ENCODE data around the gene KLHL18.
"Not testable (repeated sequence)": the region's sequence is repeated elsewhere in the genome, so short reads cannot be mapped to it uniquely, and the experiment has no call there.

The KLHL18 gene

GRCh38 chr3:47296562-47297302 lies 14.0 kb downstream of the KLHL18 start:
- H3K4me3 ChIP-seq (ENCODE audit: low read depth, low read length): no peak overlapping the region
- no peak for DNase-seq (ENCODE audit: low read depth)
- TF ChIP-seq, protein P1, sequence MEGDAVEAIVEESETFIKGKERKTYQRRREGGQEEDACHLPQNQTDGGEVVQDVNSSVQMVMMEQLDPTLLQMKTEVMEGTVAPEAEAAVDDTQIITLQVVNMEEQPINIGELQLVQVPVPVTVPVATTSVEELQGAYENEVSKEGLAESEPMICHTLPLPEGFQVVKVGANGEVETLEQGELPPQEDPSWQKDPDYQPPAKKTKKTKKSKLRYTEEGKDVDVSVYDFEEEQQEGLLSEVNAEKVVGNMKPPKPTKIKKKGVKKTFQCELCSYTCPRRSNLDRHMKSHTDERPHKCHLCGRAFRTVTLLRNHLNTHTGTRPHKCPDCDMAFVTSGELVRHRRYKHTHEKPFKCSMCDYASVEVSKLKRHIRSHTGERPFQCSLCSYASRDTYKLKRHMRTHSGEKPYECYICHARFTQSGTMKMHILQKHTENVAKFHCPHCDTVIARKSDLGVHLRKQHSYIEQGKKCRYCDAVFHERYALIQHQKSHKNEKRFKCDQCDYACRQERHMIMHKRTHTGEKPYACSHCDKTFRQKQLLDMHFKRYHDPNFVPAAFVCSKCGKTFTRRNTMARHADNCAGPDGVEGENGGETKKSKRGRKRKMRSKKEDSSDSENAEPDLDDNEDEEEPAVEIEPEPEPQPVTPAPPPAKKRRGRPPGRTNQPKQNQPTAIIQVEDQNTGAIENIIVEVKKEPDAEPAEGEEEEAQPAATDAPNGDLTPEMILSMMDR (IDR thresholded peaks at IDR 0.05; ENCODE audit: low read depth, low read length, missing control alignments): no peak

GRCh38 chr3:47298439-47298838 lies 15.7 kb downstream of the KLHL18 start:
- TF ChIP-seq, protein P1 (IDR thresholded peaks at IDR 0.05; ENCODE audit: low read depth, low read length, missing control alignments): no peak

GRCh38 chr3:47299381-47300318 lies 16.9 kb downstream of the KLHL18 start:
- DNase-seq (ENCODE audit: low read depth): no peak
- TF ChIP-seq, protein P1 (IDR thresholded peaks at IDR 0.05; ENCODE audit: low read depth, low read length, missing control alignments): no peak

More at GRCh38 chr3:47298439-47298838, 15.7 kb downstream of the KLHL18 start:
- no peak overlapping the region for H3K4me3 ChIP-seq (ENCODE audit: low read depth, low read length)
- no peak for DNase-seq (ENCODE audit: low read depth)

DNA sequence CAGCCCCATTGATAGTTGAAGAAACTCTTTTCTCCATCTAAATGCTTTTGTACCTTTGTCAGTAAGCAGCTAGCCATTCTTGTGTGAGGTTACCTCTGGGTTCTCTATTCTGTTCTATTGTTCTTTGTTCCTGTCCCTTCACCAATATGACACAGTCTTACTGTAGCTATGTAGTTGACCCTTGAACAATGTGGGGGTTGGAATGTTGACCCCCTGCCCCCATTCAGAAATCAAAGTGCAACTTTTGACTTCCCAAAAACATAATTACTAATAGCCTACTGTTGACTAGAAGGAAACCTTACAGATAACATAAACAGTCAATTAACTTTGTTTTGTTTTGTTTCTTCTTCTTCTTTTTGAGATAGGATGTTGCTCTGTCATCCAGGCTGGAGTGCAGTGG lies 18.7 kb downstream of the KLHL18 start:
- no peak for DNase-seq (ENCODE audit: low read depth)
- H3K4me3 ChIP-seq (ENCODE audit: low read depth, low read length): no peak overlapping the region
- TF ChIP-seq, protein P1 (IDR thresholded peaks at IDR 0.05; ENCODE audit: low read depth, low read length, missing control alignments): no peak

More at GRCh38 chr3:47299381-47300318, 16.9 kb downstream of the KLHL18 start:
- H3K4me3 ChIP-seq (ENCODE audit: low read depth, low read length): no peak overlapping the region

DNA sequence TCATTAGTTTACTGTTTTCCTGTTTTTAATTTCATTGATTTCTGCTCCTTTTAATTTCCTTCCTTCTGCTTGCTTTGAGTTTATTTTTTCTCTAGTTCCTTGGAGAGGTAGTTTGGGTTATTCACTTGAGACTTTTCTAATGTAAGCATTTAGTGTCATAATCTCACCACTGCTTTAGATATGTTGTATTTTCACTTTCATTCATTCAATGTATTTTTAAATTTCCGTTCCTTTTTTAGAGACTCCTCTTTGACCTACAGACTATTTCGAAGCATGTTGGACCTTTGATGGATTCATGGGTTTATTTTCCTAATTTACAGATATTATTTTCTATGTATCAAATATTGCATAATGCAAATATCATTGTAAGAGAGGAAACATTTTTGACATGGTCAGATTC lies 23.3 kb downstream of the KLHL18 start:
- TF ChIP-seq, protein P1 (IDR thresholded peaks at IDR 0.05; ENCODE audit: low read depth, low read length, missing control alignments): no peak
- H3K4me3 ChIP-seq (ENCODE audit: low read depth, low read length): no peak overlapping the region; the same call in 1 of the 2 replicates
- DNase-seq (ENCODE audit: low read depth): no peak

- DNase-seq (ENCODE audit: low read depth); H3K4me3 ChIP-seq (ENCODE audit: low read depth, low read length): not testable (repeated sequence)
Observed at GRCh38 chr3:47309231-47309630, 26.5 kb downstream of the KLHL18 start.

- no peak for DNase-seq (ENCODE audit: low read depth)
- TF ChIP-seq, protein P1 (IDR thresholded peaks at IDR 0.05; ENCODE audit: low read depth, low read length, missing control alignments): no peak
- no peak overlapping the region for H3K4me3 ChIP-seq (ENCODE audit: low read depth, low read length)
Observed at GRCh38 chr3:47310391-47310790, 27.6 kb downstream of the KLHL18 start.

All from GM12864 (cell line).